ENCODE data around the gene SETD7.

- no peak for TF ChIP-seq CTCF (conservative IDR thresholded peaks at IDR 0.05 in 1 of 2, IDR thresholded peaks at IDR 0.05 in 1 of 2; ENCODE audit: extremely low read depth in 1 of 2, insufficient read depth in 1 of 2, low read depth in 1 of 2, low read length in 2 of 2)
- no peak for TF ChIP-seq EZH2 (IDR thresholded peaks at IDR 0.05; ENCODE audit: borderline replicate concordance, low read length)
Observed at GRCh38 chr4:139599076-139599475, 43.1 kb upstream of the SETD7 start.
